Measurements from ENCODE around the gene GPR45.

DNA sequence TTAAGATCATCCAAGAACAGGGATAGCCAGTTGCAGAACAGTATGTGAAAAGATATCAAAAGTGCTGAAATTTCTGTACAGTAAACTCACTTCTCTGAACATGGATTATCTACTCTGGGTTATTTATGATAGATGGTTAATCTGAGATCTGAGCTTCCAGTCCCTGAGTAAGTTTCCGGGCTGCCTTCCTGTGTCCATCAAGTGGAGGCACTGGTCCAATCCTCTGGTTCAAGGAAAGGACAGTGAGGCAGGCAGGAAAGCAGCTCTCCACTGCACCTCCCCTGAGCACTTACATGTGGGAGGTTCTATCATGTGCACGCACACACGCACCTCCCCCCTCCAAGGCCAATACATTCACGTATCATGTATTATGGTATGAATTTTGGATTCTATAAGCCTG lies 32.5 kb downstream of the GPR45 start:
- TF ChIP-seq, protein P1, sequence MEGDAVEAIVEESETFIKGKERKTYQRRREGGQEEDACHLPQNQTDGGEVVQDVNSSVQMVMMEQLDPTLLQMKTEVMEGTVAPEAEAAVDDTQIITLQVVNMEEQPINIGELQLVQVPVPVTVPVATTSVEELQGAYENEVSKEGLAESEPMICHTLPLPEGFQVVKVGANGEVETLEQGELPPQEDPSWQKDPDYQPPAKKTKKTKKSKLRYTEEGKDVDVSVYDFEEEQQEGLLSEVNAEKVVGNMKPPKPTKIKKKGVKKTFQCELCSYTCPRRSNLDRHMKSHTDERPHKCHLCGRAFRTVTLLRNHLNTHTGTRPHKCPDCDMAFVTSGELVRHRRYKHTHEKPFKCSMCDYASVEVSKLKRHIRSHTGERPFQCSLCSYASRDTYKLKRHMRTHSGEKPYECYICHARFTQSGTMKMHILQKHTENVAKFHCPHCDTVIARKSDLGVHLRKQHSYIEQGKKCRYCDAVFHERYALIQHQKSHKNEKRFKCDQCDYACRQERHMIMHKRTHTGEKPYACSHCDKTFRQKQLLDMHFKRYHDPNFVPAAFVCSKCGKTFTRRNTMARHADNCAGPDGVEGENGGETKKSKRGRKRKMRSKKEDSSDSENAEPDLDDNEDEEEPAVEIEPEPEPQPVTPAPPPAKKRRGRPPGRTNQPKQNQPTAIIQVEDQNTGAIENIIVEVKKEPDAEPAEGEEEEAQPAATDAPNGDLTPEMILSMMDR (IDR thresholded peaks at IDR 0.05 in 2 of 3, conservative IDR thresholded peaks at IDR 0.05 in 1 of 3; ENCODE audit: control insufficient read depth in 2 of 3, extremely low read depth in 1 of 3, insufficient read depth in 1 of 3, low read depth in 3 of 3, low read length in 3 of 3): no peak
- TF ChIP-seq BACH1 (IDR thresholded peaks at IDR 0.05; ENCODE audit: borderline replicate concordance) (no peak), FOXM1 (IDR thresholded peaks at IDR 0.05; ENCODE audit: low read depth, low read length) (no peak), RELA (IDR thresholded peaks at IDR 0.05; ENCODE audit: borderline replicate concordance, partially characterized antibody) (no peak), EP300 (IDR thresholded peaks at IDR 0.05; ENCODE audit: borderline replicate concordance in 1 of 2, control insufficient read depth in 1 of 2, low read depth in 2 of 2, low read length in 2 of 2) (no peak), TCF12 (IDR thresholded peaks at IDR 0.05; ENCODE audit: low read depth, low read length) (no peak), SMC3 (IDR thresholded peaks at IDR 0.05; ENCODE audit: borderline replicate concordance, low read length) (no peak), SREBF1 (IDR thresholded peaks at IDR 0.05; ENCODE audit: low read length) (no peak), CEBPB (IDR thresholded peaks at IDR 0.05; ENCODE audit: borderline replicate concordance in 1 of 2, low read depth in 2 of 2, low read length in 2 of 2) (no peak), DPF2 (IDR thresholded peaks at IDR 0.05) (no peak)

Measured in GM12878 (cell line).